ENCODE results near the gene TTC21B. TPM values are rescaled to one million over a fixed set of nuclear protein-coding genes. Genes with fewer than 3 reads are reported as not detected.

Gene TTC21B
- total and polyA plus RNA-seq, 2 of the 8 experiments (the other 6 are each of a cell fraction or from before 2014, with no cell fraction given): 6.9 to 20.8 TPM

DNA sequence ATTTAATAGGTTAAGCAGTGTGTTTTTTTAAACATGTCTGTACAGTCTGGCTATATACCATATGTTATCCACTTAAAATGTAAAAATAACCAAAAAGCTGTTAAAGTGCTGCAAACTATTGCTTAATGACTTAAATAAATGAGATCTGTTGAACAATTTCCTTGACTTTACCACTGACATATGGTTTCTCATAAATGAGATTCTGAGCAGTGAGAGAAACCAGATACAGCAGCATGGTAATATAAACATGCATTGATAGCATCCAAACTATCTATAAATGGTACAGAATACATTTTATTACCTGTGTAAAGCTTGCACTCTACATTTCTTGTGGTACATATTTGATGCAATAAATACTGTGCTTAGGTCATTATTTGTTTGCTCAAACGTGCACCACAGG lies 36.3 kb upstream of the TTC21B start (continued):
- TF ChIP-seq GABPA (IDR thresholded peaks at IDR 0.05; ENCODE audit: borderline replicate concordance, insufficient read depth, low read length) (no peak), HDAC6 (IDR thresholded peaks at IDR 0.05; ENCODE audit: low read depth, low read length) (no peak), TAF7 (optimal IDR thresholded peaks at IDR 0.05; ENCODE audit: borderline replicate concordance, low read depth, low read length) (no peak), SIX5 (IDR thresholded peaks at IDR 0.05; ENCODE audit: low read depth, low read length) (no peak), POLR2A (IDR thresholded peaks at IDR 0.05; ENCODE audit: control extremely low read depth in 1 of 2, low read depth in 2 of 2, low read length in 2 of 2) (no peak)
